Measurements from ENCODE around the gene NEU1.
"Not testable (repeated sequence)": the region's sequence is repeated elsewhere in the genome, so short reads cannot be mapped to it uniquely, and the experiment has no call there.

The NEU1 gene

GRCh38 chr6:31874084-31874670 is 11.6 kb upstream of the NEU1 start:
- no peak for DNase-seq (ENCODE audit: low spot score)

- DNase-seq (ENCODE audit: low spot score), result no peak
Observed at GRCh38 chr6:31871046-31871659, 8.5 kb upstream of the NEU1 start.

- DNase-seq (ENCODE audit: low spot score), result no peak
Observed at GRCh38 chr6:31870385-31870921, 7.8 kb upstream of the NEU1 start.

- DNase-seq (ENCODE audit: low spot score), result no peak
Observed at GRCh38 chr6:31869343-31869742, 6.7 kb upstream of the NEU1 start.

GRCh38 chr6:31868658-31868971 is 6.0 kb upstream of the NEU1 start:
- DNase-seq (ENCODE audit: low spot score), result not testable (repeated sequence)

- peak; percentile 51 for DNase-seq (ENCODE audit: low spot score)
Observed at GRCh38 chr6:31865205-31866118, 2.8 kb upstream of the NEU1 start.

GRCh38 chr6:31864818-31865204 is 2.2 kb upstream of the NEU1 start:
- no peak for DNase-seq (ENCODE audit: low spot score)

GRCh38 chr6:31864123-31864562 is 1.5 kb upstream of the NEU1 start:
- not testable (repeated sequence) for DNase-seq (ENCODE audit: low spot score)

GRCh38 chr6:31861919-31862343 is 690 bp downstream of the NEU1 start:
- DNase-seq (ENCODE audit: low spot score), result no peak

- DNase-seq (ENCODE audit: low spot score), result no peak
Observed at GRCh38 chr6:31861150-31861549, 1.5 kb downstream of the NEU1 start.

- no peak for DNase-seq (ENCODE audit: low spot score)
Observed at GRCh38 chr6:31860349-31860748, 2.3 kb downstream of the NEU1 start.

GRCh38 chr6:31859923-31860322 is 2.7 kb downstream of the NEU1 start:
- DNase-seq (ENCODE audit: low spot score), result no peak

GRCh38 chr6:31858707-31859106 is 3.9 kb downstream of the NEU1 start:
- DNase-seq (ENCODE audit: low spot score), result no peak

GRCh38 chr6:31857774-31858173 is 4.8 kb downstream of the NEU1 start:
- DNase-seq (ENCODE audit: low spot score), result not testable (repeated sequence)

GRCh38 chr6:31851980-31852718 is 10.5 kb downstream of the NEU1 start:
- DNase-seq (ENCODE audit: low spot score), result not testable (repeated sequence)

- DNase-seq (ENCODE audit: low spot score), result no peak
Observed at GRCh38 chr6:31851485-31851832, 11.2 kb downstream of the NEU1 start.

- DNase-seq (ENCODE audit: low spot score), result no peak
Observed at GRCh38 chr6:31850765-31851484, 11.7 kb downstream of the NEU1 start.

- DNase-seq (ENCODE audit: low spot score), result no peak
Observed at GRCh38 chr6:31847276-31847978, 15.2 kb downstream of the NEU1 start.

- no peak for DNase-seq (ENCODE audit: low spot score)
Observed at GRCh38 chr6:31844507-31844906, 18.1 kb downstream of the NEU1 start.

- DNase-seq (ENCODE audit: low spot score), result no peak
Observed at GRCh38 chr6:31842053-31842452, 20.6 kb downstream of the NEU1 start.

- DNase-seq (ENCODE audit: low spot score), result not testable (repeated sequence)
Observed at GRCh38 chr6:31839779-31840126, 22.9 kb downstream of the NEU1 start.

Data from HuH-7.5 (cell line).